Measurements from ENCODE around the gene CPNE2. TPM values are rescaled to one million over a fixed set of nuclear protein-coding genes. Genes with fewer than 3 reads are reported as not detected.

Gene CPNE2
- total and polyA plus RNA-seq, 8 donors = 8.7 to 55.4 (median 26.1) TPM

GRCh38 chr16:57138281-57138935, 46.0 kb downstream of the CPNE2 start:
- H3K27ac ChIP-seq = no peak overlapping the region
- no peak for DNase-seq

GRCh38 chr16:57140931-57141668, 48.7 kb downstream of the CPNE2 start:
- peaks cover 0 to 15% (median 0%) of the 10 kb centered on the region in 4 donors for H3K36me3 ChIP-seq
- intact Hi-C loops (cut with DNase I; ENCODE audit: low total_unique reads) = no loop called here
- 50 to 71% (median 66%) methylated on average over 5 to 7 of the region's 7 CpGs for WGBS, 5 donors
- no peaks in the 10 kb centered on the region for H3K27me3 ChIP-seq
- H3K4me3 ChIP-seq = no peak overlapping the region
- H3K4me1 ChIP-seq = peaks cover 0 to 55% (median 17%) of the 10 kb centered on the region in 4 donors
- H3K27ac ChIP-seq = no peak overlapping the region
- peak in 1 of 2 donors; percentile 28 for DNase-seq
- TF ChIP-seq POLR2A (IDR thresholded peaks at IDR 0.05) (no peak), POLR2AphosphoS5 (IDR thresholded peaks at IDR 0.05) (no peak), CTCF (IDR thresholded peaks at IDR 0.05) (no peak), EP300 (IDR thresholded peaks at IDR 0.05) (no peak)
- no peaks in the 10 kb centered on the region for H3K9me3 ChIP-seq

More at GRCh38 chr16:57138281-57138935, 46.0 kb downstream of the CPNE2 start:
- intact Hi-C loops (cut with DNase I; ENCODE audit: low total_unique reads) = no loop called here
- Histone ChIP-seq H3K36me3 (peaks cover 0 to 23% (median 0%) of the 10 kb centered on the region in 4 donors), H3K4me1 (peaks cover 0 to 39% (median 10%) of the 10 kb centered on the region in 4 donors), H3K4me3 (no peak overlapping the region), H3K9me3 (no peaks in the 10 kb centered on the region), H3K27me3 (no peaks in the 10 kb centered on the region)
- TF ChIP-seq POLR2A (IDR thresholded peaks at IDR 0.05) (no peak), EP300 (IDR thresholded peaks at IDR 0.05) (no peak), POLR2AphosphoS5 (IDR thresholded peaks at IDR 0.05) (no peak), CTCF (IDR thresholded peaks at IDR 0.05) (no peak)
- 76 to 91% (median 85%) methylated on average over 9 to 10 of the region's 10 CpGs for WGBS, 5 donors

DNA sequence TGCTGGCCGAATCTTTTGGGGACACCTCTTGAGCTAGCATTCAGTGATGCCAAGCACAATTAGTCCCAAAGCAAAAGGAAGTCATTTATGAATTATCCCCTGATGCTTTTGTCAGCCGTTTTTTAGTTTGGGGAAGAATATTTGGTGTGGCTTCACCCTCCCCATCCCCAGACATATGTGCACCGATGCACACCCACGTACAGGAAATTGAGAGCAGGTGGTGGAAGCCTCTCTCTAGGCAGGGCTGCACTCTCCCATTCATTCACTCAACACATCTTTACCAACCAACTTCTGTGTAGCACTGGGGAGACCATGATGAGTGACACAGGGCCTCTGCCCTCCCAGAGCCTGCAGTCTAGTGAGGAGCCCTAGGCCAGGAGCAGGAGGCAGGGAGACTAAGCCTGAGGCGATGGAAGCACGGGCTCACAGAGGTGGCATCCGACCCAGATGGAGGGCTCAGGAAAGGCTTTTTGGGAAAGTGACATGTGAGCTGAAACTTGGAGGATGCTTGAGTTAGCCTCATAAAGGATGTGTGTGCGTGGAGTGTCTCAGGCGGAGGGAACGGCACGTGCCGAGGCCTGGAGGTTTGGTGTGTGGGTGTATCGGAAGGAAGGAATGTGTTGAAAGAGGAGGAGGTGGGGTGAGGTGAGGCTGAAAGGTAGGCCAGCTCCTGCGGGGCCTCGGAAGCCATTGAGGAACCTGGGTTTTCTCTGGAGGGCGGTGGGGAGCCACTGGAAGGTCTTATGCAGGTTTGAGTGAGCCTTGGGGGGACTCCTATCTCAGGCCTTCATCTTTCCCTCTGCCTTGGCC, 49.6 kb downstream of the CPNE2 start:
- Histone ChIP-seq H3K27me3 (no peaks in the 10 kb centered on the region), H3K36me3 (peaks cover 0 to 7% (median 0%) of the 10 kb centered on the region in 4 donors), H3K4me3 (no peak overlapping the region), H3K27ac (no peak overlapping the region), H3K4me1 (peaks cover 0 to 60% (median 20%) of the 10 kb centered on the region in 4 donors), H3K9me3 (no peaks in the 10 kb centered on the region)
- intact Hi-C loops (cut with DNase I; ENCODE audit: low total_unique reads) = no loop called here
- DNase-seq = peak in 1 of 2 donors; percentile 15
- 79 to 86% (median 81%) methylated on average over 16 of the region's 16 CpGs for WGBS, 5 donors
- no peak for TF ChIP-seq POLR2AphosphoS5 (IDR thresholded peaks at IDR 0.05)
- TF ChIP-seq POLR2A (IDR thresholded peaks at IDR 0.05) = no peak
- no peak for TF ChIP-seq CTCF (IDR thresholded peaks at IDR 0.05)
- no peak for TF ChIP-seq EP300 (IDR thresholded peaks at IDR 0.05)
